ENCODE data around the gene APOOL. TPM values are rescaled to one million over a fixed set of nuclear protein-coding genes. Genes with fewer than 3 reads are reported as not detected.

APOOL gene
- total and polyA plus RNA-seq, 2 of the 13 experiments (the other 11 are each of a cell fraction or from before 2014, with no cell fraction given) = 7.3 to 13.9 TPM

DNA sequence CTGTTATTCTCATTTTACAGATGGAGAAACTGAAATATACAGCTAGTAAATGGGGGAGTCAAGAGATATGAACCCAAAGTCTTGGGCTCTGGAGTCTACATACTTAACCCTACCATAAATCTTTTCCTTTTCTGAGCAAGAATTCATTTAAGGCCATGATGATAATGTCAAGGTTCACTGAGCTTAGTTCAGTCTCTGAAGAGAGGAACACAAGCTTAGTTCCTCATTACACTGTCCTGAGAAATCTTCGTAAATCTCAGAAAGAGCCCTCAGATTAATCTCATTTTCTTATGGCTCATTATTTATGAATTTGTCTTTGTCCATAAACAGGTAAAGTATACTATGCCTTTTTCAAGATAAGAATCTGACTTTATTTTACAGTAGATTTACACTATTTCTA, 135.7 kb downstream of the APOOL start:
- intact Hi-C loops (cut with micrococcal nuclease; ENCODE audit: unreplicated experiment) (no loop called here), in situ Hi-C loops (cut with HindIII; ENCODE audit: extremely low pct_ligation_motif_present, low pct_unique_long_range_greater_than_20kb) (no loop called here)
- H3K36me3 ChIP-seq (replicated peaks in 1 of 2; ENCODE audit: control insufficient read depth in 1 of 2, insufficient read depth in 2 of 2, low read length in 2 of 2) = no peaks in the 10 kb centered on the region
- no peaks in the 10 kb centered on the region for H3K4me1 ChIP-seq (ENCODE audit: insufficient read depth, low read length)
- DNase-seq (ENCODE audit: low spot score) = no peak
- FAIRE-seq = no peak
- POLR2A ChIA-PET = no interaction called here
- H3K27me3 ChIP-seq (ENCODE audit: control insufficient read depth in 1 of 2, insufficient read depth in 2 of 2, low read length in 2 of 2) = no peaks in the 10 kb centered on the region
- H3K4me2 ChIP-seq (ENCODE audit: low read depth, low read length) = no peak overlapping the region
- no peak overlapping the region for H3K27ac ChIP-seq (ENCODE audit: extremely low read length, insufficient read depth, low read length)
- H3K9me3 ChIP-seq (ENCODE audit: low read length) = no peaks in the 10 kb centered on the region
- no TSS peak for BruUV-seq (replicated peaks)
- no peaks in the 10 kb centered on the region for H4K20me1 ChIP-seq (ENCODE audit: insufficient read depth, low read length)
- H3K4me3 ChIP-seq (replicated peaks in 1 of 3; ENCODE audit: insufficient read depth in 1 of 3, low read depth in 2 of 3, low read length in 3 of 3) = no peak overlapping the region
- CTCF ChIA-PET (ENCODE audit: low intra/inter-chr PET ratio, low total read pairs) = no interaction called here
- no peak overlapping the region for H3K9ac ChIP-seq (ENCODE audit: insufficient read depth, low read depth, low read length)
- H2AFZ ChIP-seq (ENCODE audit: low read length) = no peak overlapping the region
- no peaks in the 10 kb centered on the region for H3K79me2 ChIP-seq (ENCODE audit: insufficient read depth, low read length)
- no peak for ATAC-seq
- no peak for TF ChIP-seq KAT2B (IDR thresholded peaks at IDR 0.05; ENCODE audit: borderline replicate concordance, low read depth, low read length)
- TF ChIP-seq, protein P1, sequence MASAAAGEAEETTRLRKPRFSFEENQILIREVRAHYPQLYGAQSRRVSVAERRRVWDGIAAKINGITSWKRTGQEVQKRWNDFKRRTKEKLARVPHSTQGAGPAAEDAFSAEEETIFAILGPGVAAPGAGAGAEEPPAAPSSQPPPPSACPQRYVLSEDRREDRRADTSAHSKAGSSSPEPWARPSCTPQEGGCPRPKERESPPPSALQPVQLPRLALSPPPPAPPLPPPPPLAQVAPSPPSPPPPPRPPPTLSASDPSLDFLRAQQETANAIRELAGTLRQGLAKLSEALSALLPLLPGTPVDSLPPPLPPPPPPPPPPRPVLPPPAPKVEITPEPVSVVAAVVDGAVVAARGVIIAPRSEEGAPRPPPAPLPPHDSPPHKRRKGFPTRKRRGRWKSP (CRISPR knock-in tag; IDR thresholded peaks at IDR 0.05) = no peak
- TF ChIP-seq ZNF788 (CRISPR knock-in tag; IDR thresholded peaks at IDR 0.05; ENCODE audit: borderline replicate concordance) = no peak
- TF ChIP-seq HMG20A (CRISPR knock-in tag; IDR thresholded peaks at IDR 0.05; ENCODE audit: borderline replicate concordance) = no peak
- no peak for TF ChIP-seq SMC3 (IDR thresholded peaks at IDR 0.05; ENCODE audit: low read length)
- TF ChIP-seq ZBTB21 (CRISPR knock-in tag; IDR thresholded peaks at IDR 0.05) = no peak
- no peak for TF ChIP-seq ZNF775 (CRISPR knock-in tag; IDR thresholded peaks at IDR 0.05; ENCODE audit: borderline replicate concordance)
- TF ChIP-seq, protein P2, sequence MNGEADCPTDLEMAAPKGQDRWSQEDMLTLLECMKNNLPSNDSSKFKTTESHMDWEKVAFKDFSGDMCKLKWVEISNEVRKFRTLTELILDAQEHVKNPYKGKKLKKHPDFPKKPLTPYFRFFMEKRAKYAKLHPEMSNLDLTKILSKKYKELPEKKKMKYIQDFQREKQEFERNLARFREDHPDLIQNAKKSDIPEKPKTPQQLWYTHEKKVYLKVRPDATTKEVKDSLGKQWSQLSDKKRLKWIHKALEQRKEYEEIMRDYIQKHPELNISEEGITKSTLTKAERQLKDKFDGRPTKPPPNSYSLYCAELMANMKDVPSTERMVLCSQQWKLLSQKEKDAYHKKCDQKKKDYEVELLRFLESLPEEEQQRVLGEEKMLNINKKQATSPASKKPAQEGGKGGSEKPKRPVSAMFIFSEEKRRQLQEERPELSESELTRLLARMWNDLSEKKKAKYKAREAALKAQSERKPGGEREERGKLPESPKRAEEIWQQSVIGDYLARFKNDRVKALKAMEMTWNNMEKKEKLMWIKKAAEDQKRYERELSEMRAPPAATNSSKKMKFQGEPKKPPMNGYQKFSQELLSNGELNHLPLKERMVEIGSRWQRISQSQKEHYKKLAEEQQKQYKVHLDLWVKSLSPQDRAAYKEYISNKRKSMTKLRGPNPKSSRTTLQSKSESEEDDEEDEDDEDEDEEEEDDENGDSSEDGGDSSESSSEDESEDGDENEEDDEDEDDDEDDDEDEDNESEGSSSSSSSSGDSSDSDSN (CRISPR knock-in tag; IDR thresholded peaks at IDR 0.05) = no peak
- no peak for TF ChIP-seq SUZ12 (IDR thresholded peaks at IDR 0.05; ENCODE audit: low read depth, low read length)
- TF ChIP-seq, protein P3, sequence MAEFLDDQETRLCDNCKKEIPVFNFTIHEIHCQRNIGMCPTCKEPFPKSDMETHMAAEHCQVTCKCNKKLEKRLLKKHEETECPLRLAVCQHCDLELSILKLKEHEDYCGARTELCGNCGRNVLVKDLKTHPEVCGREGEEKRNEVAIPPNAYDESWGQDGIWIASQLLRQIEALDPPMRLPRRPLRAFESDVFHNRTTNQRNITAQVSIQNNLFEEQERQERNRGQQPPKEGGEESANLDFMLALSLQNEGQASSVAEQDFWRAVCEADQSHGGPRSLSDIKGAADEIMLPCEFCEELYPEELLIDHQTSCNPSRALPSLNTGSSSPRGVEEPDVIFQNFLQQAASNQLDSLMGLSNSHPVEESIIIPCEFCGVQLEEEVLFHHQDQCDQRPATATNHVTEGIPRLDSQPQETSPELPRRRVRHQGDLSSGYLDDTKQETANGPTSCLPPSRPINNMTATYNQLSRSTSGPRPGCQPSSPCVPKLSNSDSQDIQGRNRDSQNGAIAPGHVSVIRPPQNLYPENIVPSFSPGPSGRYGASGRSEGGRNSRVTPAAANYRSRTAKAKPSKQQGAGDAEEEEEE (CRISPR knock-in tag; IDR thresholded peaks at IDR 0.05; ENCODE audit: borderline replicate concordance) = no peak
- TF ChIP-seq, protein P4, sequence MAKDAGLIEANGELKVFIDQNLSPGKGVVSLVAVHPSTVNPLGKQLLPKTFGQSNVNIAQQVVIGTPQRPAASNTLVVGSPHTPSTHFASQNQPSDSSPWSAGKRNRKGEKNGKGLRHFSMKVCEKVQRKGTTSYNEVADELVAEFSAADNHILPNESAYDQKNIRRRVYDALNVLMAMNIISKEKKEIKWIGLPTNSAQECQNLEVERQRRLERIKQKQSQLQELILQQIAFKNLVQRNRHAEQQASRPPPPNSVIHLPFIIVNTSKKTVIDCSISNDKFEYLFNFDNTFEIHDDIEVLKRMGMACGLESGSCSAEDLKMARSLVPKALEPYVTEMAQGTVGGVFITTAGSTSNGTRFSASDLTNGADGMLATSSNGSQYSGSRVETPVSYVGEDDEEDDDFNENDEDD (CRISPR knock-in tag; IDR thresholded peaks at IDR 0.05; ENCODE audit: borderline replicate concordance) = no peak
- no peak for TF ChIP-seq HOXA3 (CRISPR knock-in tag; IDR thresholded peaks at IDR 0.05)
- TF ChIP-seq ZNF598 (CRISPR knock-in tag; IDR thresholded peaks at IDR 0.05; ENCODE audit: borderline replicate concordance) = no peak
- no peak for TF ChIP-seq SAP130 (CRISPR knock-in tag; IDR thresholded peaks at IDR 0.05; ENCODE audit: low read depth)
- no peak for TF ChIP-seq ZNF713 (CRISPR knock-in tag; IDR thresholded peaks at IDR 0.05)
- TF ChIP-seq, protein P5, sequence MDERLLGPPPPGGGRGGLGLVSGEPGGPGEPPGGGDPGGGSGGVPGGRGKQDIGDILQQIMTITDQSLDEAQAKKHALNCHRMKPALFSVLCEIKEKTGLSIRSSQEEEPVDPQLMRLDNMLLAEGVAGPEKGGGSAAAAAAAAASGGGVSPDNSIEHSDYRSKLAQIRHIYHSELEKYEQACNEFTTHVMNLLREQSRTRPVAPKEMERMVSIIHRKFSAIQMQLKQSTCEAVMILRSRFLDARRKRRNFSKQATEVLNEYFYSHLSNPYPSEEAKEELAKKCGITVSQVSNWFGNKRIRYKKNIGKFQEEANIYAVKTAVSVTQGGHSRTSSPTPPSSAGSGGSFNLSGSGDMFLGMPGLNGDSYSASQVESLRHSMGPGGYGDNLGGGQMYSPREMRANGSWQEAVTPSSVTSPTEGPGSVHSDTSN (CRISPR knock-in tag; IDR thresholded peaks at IDR 0.05) = no peak
- TF ChIP-seq ERF (CRISPR knock-in tag; IDR thresholded peaks at IDR 0.05) = no peak
- WGBS (ENCODE audit: low lambda C conversion rate) = 80% methylated on average over 1 of the region's 1 CpG

All from HepG2 (cell line).